ENCODE results near the gene TMX1. TPM values are rescaled to one million over a fixed set of nuclear protein-coding genes. Genes with fewer than 3 reads are reported as not detected.

The TMX1 gene
- total RNA-seq, 1 experiment from 2014 or later: 57.2 TPM

DNA sequence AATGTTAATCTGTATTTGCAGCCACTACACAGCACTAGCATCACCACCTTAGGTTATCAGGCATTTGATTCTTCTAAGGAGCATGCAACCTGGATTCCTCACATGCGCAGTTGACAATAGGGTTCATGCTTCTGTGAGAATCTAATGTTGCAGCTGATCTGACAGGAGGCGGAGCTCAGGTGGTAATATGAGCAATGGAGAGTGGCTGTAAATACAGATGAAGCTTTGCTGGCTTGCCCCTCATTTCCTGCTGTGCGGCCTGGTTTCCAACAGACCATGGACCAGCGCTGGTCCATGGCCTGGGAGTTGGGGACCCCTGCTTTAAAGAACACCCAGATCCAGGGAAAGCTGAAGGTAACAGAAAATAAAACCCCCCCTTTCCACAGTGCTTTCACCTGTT lies 51.0 kb downstream of the TMX1 start:
- DNase-seq (ENCODE audit: extremely low read depth, low read depth): no peak

DNA sequence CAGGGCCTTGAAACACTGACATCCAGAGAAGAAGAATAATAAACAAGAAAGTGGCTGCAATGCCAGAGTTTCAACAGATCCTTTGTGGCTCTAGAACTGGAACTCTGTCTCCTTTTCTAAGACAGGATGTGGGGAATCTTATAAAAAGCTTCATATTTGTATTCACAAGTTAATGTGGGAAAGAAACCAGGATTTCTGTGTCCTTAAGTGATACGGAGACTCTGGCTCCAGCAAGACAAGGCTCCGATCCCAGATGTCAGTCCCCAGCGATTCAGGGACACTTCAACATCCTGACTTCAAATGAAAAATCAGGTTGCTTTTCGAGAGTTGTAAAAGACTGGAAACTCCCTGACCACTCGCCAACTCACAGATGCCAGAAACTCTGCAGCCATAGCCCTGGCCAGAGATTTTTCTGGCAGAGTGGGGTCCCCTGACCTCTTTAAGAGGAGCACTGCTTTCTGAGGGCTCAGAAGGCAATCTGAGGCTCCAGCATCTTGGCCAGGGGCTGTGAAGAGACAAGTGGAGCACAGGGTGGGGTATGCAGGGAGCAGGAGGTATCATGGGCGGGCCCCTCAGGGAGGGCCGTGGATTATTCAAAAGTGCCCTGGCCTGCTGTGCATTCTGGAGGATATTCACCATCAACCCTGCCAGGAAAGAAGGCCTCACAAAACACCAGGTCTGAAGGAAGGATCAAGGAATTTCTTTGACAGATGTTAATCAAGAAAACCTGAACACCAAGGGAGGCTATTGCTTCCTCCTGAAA lies 53.3 kb downstream of the TMX1 start:
- DNase-seq (ENCODE audit: extremely low read depth, low read depth): no peak

DNA sequence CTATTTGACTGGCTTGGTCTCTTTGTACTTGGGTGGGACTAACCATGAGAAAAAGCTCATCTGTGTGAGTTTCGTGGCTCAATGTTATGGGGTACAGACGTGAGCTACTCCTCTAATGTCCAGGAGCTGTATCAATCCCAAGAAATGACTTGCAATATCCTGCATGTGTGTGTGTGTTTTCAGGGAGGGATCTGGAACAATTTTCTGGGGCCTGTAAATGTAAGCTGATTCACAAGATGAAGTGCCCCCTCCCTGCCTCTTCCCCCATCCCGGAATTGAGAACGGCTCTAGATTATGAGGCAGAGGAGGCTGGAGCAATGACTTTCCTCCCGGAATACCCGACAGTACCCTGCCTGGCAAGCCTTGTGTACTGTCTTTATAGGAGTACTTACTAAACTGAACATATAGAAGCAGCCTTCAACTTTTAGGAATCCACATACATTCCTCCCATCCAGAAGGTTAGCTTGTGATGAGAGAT lies 53.9 kb downstream of the TMX1 start:
- DNase-seq (ENCODE audit: extremely low read depth, low read depth): no peak

DNA sequence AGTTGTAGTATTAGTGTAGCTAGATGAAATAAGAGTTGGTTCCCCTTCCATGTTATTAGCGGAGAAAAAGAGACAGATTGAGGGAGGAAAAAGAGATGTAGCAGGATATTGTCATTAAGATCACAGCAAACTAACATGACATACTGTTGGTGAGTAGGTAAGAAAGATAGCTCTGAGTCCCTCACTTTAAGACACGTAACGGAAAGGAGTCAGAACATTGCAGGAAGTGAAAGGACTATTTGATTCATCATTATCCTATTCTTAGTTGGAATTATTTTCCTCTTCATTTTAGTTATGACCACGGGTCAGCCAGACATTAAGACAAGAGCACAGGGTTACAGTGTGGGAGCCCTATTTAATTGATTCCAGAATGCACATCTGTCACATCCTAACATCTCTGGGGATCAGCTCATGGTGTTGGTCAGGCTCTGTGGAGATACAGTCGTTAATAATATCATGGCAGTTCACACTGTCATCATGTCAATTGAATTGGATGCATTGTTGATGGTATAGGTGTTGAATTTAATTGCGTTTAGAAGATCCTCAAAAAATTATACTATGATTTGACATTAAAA lies 55.0 kb downstream of the TMX1 start:
- no peak for DNase-seq (ENCODE audit: extremely low read depth, low read depth)

DNA sequence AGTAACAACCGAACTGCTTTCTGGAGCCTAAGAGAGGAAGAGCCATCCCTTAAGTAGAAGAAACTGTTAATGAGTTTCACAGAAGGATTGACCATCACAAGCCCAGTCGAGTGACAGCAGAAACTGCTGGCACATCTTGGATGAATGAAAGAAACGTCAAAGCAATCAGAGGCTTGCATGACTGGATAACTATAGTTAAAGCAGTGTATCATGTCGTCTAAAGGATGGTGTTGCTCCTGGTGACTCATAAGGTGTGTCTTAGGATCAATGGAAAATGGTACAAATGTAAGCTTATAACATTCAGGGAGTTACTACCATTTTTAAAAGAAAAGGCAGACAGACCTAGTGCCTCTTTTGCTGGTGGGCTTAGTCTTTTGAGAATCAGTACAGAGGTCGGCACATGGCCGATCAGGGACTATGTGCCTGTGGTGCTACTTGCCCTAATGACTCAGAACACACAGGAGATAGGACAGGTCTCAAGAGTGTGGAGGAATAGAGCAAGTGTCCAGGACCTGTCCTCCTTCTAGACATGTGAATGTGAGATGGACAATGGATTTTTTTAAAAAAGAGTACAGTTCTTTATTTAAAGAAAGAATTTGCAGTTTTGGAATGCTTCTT lies 55.7 kb downstream of the TMX1 start:
- DNase-seq (ENCODE audit: extremely low read depth, low read depth): no peak

DNA sequence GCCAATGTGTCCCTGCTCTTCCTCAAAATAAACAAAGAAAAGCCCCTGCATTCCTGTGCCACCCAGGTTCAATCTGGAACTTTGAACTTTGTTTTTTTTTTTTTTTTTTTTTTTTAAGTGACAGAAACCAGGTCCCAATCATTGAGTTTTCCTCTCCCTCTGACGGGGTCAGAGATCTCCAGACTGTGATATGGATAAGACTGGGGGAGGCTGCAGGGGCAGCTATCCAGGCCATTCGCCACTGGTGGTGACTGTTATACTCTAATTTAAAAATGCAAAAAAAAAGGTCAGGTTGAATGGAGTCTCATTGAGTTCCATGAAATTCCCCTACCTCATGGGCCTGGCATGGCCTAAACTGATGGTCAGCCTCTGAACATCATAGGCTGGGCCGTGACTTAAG lies 57.0 kb downstream of the TMX1 start:
- DNase-seq (ENCODE audit: extremely low read depth, low read depth): no peak

DNA sequence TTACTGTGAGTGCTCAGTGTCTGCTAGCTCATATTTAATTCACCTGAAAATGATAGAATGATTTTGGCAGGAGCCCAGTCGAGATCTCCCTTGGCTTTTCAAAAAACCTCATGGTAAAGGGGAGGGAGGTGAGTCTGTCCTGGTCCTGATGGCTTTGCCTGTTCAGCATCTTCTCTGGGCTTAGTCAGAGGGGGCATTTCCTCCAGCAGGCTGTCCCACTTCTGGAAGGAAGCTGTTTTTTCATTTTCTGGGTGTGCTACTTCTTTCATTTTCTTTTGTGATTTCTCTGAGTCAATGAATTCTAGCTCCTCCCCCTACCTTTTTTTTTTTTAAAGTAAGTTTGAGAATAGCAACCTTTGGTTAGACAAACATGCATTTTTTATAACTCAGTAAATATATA lies 58.8 kb downstream of the TMX1 start:
- DNase-seq (ENCODE audit: extremely low read depth, low read depth): no peak

DNA sequence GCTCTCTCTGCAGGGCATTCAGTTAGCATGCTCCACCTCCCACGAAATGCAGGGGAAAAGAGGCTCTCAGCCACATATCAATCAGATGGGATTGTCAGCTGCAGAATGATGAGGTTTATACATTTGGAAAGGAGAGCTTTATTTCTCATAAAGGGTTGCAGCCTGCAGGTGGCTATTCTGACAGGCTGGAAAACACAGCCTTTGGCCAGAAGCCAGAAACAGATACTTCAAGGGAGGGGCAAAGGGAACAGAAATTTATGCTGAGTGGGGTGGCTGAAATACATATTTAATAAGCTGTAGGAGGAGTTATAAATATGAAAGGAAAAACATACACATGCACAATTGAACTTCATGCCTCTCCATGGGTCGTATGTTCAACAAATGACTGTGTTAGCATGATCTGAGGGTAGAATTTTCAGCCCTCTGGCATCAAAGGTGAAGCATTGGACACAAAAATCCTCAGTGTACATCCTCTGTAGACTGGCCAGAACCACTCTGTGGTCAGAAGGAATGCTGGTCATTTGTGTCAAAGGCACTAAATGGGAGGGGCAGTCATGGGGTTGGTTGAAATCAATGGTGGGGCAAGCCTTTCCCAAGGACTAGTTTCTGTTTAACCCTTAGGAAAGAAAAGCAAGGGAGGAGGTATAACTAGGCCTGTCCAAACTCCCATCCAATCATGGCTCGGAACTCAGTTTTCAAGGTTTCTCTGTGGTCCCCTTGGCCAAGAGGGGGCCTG lies 62.4 kb downstream of the TMX1 start:
- DNase-seq (ENCODE audit: extremely low read depth, low read depth): no peak

DNA sequence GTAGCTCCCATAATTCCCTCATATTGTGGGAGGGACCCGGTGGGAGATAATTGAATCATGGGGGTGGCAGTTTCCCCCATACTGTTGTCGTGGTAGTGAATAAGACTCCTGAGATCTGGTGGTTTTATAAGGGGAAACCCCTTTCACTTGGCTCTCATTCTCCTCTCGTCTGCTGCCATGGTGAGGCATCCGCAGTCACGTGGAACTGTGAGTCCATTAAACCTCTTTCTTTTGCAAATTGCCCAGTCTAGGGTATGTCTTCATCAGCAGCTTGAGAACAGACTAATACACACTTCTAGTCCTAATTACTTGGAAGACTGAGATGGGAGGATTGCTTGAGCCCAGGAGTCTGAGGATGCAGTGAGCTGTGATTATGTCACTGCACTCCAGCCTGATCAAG lies 64.4 kb downstream of the TMX1 start:
- DNase-seq (ENCODE audit: extremely low read depth, low read depth): no peak

DNA sequence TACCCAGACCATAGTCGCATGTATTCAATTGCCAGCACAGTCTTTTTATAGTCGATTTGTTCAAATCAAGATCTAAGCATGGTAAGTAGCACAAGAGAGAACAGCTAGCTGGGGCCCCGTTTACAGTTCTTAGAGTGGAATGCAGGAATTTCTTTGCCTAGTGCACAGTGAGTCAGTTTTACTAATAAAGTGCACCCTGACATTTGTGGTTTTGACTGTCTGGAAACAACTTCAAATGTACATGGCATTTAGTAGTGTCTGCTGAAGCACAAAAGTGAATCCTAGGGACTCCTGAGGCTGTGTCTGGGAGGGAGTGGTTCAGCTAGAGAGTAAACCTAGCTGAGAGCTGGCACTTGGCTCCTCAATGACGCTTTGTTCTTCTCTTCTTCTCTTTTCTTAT lies 64.9 kb downstream of the TMX1 start:
- DNase-seq (ENCODE audit: extremely low read depth, low read depth): no peak

DNA sequence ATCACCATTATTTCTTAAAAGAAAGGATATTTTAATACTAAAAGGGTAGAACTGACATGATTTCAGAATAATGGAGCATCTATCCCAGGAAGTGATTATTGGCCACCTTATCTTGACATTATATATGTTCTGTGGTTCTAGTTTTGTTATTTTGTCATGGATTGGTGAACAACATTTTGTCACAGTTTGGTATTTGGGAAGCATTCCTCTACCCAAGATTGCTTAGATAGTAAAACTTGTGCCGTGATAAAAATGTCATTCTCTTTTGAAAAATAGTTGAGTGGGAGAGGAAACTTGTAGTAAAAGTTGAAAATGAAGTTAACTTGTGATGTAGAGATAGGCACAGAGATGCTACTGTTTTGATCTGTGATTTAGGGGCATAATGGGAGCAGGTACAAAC lies 65.7 kb downstream of the TMX1 start:
- DNase-seq (ENCODE audit: extremely low read depth, low read depth): no peak

Small RNA genes lying within 50 kb of the gene (small RNA-seq; reads per million reads assigned to genes)
- 0 reads per million in 2 experiments for gene RF00019
- gene RF00156: 0 to 0.04 reads per million in 2 experiments

Other genes starting within 250 kb of the TMX1 start
- 0.07 TPM in 1 of 2 replicates, not detected in the other for gene TRIM9, start 145.1 kb upstream of the TMX1 start, total RNA-seq (2014; rRNA removed; shearing (Covaris generic))

Measured in NCI-H460 (cell line).